Measurements from ENCODE around the gene SORCS1. TPM values are rescaled to one million over a fixed set of nuclear protein-coding genes. Genes with fewer than 3 reads are reported as not detected.

The SORCS1 gene
- total and polyA plus RNA-seq, 2 of the 8 experiments (the other 6 are each of a cell fraction or from before 2014, with no cell fraction given): 4.1 to 4.6 TPM

DNA sequence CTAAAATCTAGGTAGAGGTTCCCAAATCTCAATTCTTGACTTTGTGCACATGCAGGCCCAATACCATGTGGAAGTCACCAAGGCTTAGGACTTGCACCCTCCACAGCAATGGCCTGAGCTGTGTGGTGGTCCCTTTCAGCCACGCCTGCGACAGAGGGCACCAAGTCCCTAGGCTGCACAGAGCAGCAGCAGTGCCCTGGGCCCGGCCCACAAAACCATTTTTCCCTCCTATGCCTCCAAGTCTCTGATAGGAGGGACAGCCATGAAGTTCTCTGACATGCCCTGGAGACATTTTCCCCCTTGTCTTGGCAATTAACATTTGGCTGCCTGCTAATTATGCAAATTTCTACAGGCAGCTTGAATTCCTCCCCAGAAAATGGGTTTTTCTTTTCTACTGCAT lies 375.5 kb downstream of the SORCS1 start:
- Histone ChIP-seq H3K56ac (replicated peaks; ENCODE audit: insufficient read length, low read depth, low read length) (no peak overlapping the region), H2BK20ac (ENCODE audit: low read length) (no peak overlapping the region), H3K14ac (ENCODE audit: insufficient read length) (no peak overlapping the region), H3K4me3 (ENCODE audit: extremely low read depth in 1 of 4, insufficient read depth in 2 of 4, low read depth in 3 of 4, low read length in 4 of 4) (no peak overlapping the region), H3K9ac (replicated peaks in 1 of 4; ENCODE audit: extremely low read depth in 1 of 4, low read depth in 3 of 4, low read length in 3 of 4) (no peak overlapping the region), H3K9me3 (ENCODE audit: insufficient read depth in 2 of 2, low read depth in 1 of 2, low read length in 1 of 2) (peaks cover 0 to 2% of the 10 kb centered on the region in 2 experiments; a peak in 1 of 4 replicates), H4K8ac (ENCODE audit: extremely low read depth, insufficient read depth, low read length) (no peak overlapping the region), H4K91ac (replicated peaks; ENCODE audit: insufficient read length, low read length) (no peak overlapping the region), H2BK12ac (ENCODE audit: low read depth, low read length) (no peak overlapping the region), H3K36me3 (ENCODE audit: control insufficient read depth in 2 of 4, insufficient read depth in 4 of 4, low read length in 3 of 4) (no peaks in the 10 kb centered on the region), H3K18ac (ENCODE audit: extremely low read depth, low read length) (no peak overlapping the region), H3K27me3 (replicated peaks in 1 of 4; ENCODE audit: control insufficient read depth in 3 of 4, extremely low read depth in 1 of 4, insufficient read depth in 3 of 4, low read length in 3 of 4) (no peaks in the 10 kb centered on the region), H4K20me1 (replicated peaks in 1 of 2; ENCODE audit: control insufficient read depth in 1 of 2, insufficient read depth in 2 of 2, low read length in 2 of 2) (no peaks in the 10 kb centered on the region), H3K4me1 (replicated peaks in 1 of 4; ENCODE audit: control insufficient read depth in 3 of 4, insufficient read depth in 4 of 4, low read length in 3 of 4) (peaks cover 0 to 3% (median 0%) of the 10 kb centered on the region in 4 experiments; a peak in 2 of 7 replicates), H2BK120ac (replicated peaks; ENCODE audit: low read depth, low read length) (no peak overlapping the region), H3K27ac (ENCODE audit: low read depth, low read length) (no peak overlapping the region; the same call in 1 of the 2 replicates), H3K79me1 (ENCODE audit: low read depth, low read length) (no peaks in the 10 kb centered on the region), H3K4me2 (ENCODE audit: insufficient read depth in 1 of 2, low read depth in 2 of 2, low read length in 2 of 2) (no peak overlapping the region), H3K79me2 (ENCODE audit: control insufficient read depth in 1 of 2, insufficient read depth in 2 of 2, low read length in 2 of 2) (no peaks in the 10 kb centered on the region), H2BK5ac (ENCODE audit: low read depth, low read length) (no peak overlapping the region), H2AK5ac (ENCODE audit: low read depth, low read length) (no peak overlapping the region), H2BK15ac (ENCODE audit: low read length) (no peak overlapping the region), H3K23ac (ENCODE audit: insufficient read length) (no peak overlapping the region), H2AFZ (ENCODE audit: low read length) (no peak overlapping the region), H3K23me2 (ENCODE audit: low read depth, low read length) (no peaks in the 10 kb centered on the region), H3K4ac (replicated peaks; ENCODE audit: insufficient read length, low read depth, low read length) (no peak overlapping the region), H4K5ac (ENCODE audit: insufficient read length, low read depth, low read length) (no peak overlapping the region)
- ChIA-PET POLR2A (ENCODE audit: partially characterized antibody) (no interaction called here), CTCF (ENCODE audit: partially characterized antibody) (interaction anchor here (0.6 to 2.0 kb wide), 4 partner anchors 13 to 76 kb away, joined by 3 to 7 read pairs (median 4); no protein-coding TSS in a partner anchor)
- whole genome bisulfite sequencing, 2 experiments (ENCODE audit: extremely low coverage in 1 of 2, insufficient coverage in 1 of 2, insufficient read length in 1 of 2, insufficient replicate concordance in 2 of 2, low coverage in 1 of 2, low lambda C conversion rate in 2 of 2, missing lambda C conversion rate in 1 of 2): 100% methylated on average over 3 of the region's 3 CpGs; no CpG with 5 or more reads in 1 of the 2 experiments
- DNase-seq (ENCODE audit: low read depth in 1 of 2, low spot score in 2 of 2) (no peak), FAIRE-seq (no peak)
- no peak for TF ChIP-seq BRCA1 (IDR thresholded peaks at IDR 0.05; ENCODE audit: low read depth, low read length)
- no peak for TF ChIP-seq BACH1 (IDR thresholded peaks at IDR 0.05; ENCODE audit: low read length)
- no peak for TF ChIP-seq SIN3A (conservative IDR thresholded peaks at IDR 0.05 in 1 of 2, IDR thresholded peaks at IDR 0.05 in 1 of 2; ENCODE audit: low read depth in 1 of 2, low read length in 2 of 2)
- no peak for TF ChIP-seq ZNF274 (IDR thresholded peaks at IDR 0.05; ENCODE audit: borderline replicate concordance, extremely low read depth, low read length)
- no peak for TF ChIP-seq E2F6 (IDR thresholded peaks at IDR 0.05)
- TF ChIP-seq SAP30 (IDR thresholded peaks at IDR 0.05; ENCODE audit: insufficient read depth, insufficient replicate concordance, low read length): no peak
- TF ChIP-seq CTCF (IDR thresholded peaks at IDR 0.05; ENCODE audit: control extremely low read depth in 1 of 3, insufficient read depth in 1 of 3, low read depth in 1 of 3, low read length in 3 of 3): no peak
- TF ChIP-seq CREB1 (IDR thresholded peaks at IDR 0.05): no peak
- no peak for TF ChIP-seq NRF1 (IDR thresholded peaks at IDR 0.05; ENCODE audit: low read depth, low read length)
- TF ChIP-seq BCL11A (IDR thresholded peaks at IDR 0.05; ENCODE audit: low read depth in 2 of 2, low read length in 2 of 2): no peak
